GM10266 (cell line): ENCODE measurements around the gene PMEL.
"Not testable (repeated sequence)": the region's sequence is repeated elsewhere in the genome, so short reads cannot be mapped to it uniquely, and the experiment has no call there.

Experiments used
- DNase-seq: peaks from one replicate; pipeline ENCODE4 v3.0.0; 2012; ENCODE audit errors: extremely low spot score
- TF ChIP-seq, protein P1 (sequence below): IDR thresholded peaks from 2 replicates; pipeline ENCODE4 v1.5.1; 2012; ENCODE audit warnings: mild to moderate bottlenecking, low read depth; ENCODE audit not compliant: control insufficient read depth, insufficient read depth; ENCODE audit errors: missing control alignments

Gene PMEL

DNA sequence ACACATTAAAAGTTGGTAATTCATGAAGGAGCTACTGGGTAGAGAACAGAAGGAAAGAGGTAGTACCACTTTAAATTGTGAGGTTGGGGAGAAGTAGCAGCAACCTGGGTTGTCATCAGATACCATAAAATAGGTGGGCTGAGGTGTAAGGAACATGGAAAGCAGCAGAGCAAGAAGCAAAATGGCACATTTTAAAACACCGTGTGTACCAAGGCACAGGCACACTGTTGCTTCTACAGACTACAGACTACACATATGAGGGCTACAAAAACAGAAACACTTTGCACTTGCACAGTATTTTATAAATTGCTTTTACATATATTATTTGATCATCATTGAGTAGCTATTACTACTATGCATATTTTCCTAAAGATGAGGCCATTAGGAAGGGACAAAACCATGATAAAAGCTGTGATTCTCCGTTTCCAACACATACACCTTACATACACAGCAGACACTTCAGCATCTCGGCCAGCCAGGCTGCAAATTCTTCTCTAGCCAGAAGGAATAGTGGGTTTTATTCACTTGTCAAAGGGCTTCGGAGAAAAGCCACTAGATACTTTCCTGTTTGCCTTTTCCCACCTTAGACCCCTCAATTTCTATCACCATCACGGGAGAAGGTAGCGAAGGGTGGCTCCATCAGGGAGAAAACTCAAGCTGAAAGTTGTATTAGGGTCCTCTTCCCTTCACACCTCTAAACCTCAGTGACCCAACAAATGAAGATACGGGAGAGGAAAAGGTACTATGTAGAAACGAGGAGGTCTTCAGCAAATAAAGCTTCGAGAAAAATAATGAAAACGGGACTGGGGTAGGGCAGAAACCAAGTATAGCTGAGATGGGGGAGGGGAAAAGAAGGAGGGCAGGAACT, 39.7 kb downstream of the PMEL start:
- no peak for DNase-seq
- TF ChIP-seq, protein P1, sequence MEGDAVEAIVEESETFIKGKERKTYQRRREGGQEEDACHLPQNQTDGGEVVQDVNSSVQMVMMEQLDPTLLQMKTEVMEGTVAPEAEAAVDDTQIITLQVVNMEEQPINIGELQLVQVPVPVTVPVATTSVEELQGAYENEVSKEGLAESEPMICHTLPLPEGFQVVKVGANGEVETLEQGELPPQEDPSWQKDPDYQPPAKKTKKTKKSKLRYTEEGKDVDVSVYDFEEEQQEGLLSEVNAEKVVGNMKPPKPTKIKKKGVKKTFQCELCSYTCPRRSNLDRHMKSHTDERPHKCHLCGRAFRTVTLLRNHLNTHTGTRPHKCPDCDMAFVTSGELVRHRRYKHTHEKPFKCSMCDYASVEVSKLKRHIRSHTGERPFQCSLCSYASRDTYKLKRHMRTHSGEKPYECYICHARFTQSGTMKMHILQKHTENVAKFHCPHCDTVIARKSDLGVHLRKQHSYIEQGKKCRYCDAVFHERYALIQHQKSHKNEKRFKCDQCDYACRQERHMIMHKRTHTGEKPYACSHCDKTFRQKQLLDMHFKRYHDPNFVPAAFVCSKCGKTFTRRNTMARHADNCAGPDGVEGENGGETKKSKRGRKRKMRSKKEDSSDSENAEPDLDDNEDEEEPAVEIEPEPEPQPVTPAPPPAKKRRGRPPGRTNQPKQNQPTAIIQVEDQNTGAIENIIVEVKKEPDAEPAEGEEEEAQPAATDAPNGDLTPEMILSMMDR: no peak

GRCh38 chr12:55925371-55925770, 40.5 kb downstream of the PMEL start:
- TF ChIP-seq, protein P1: no peak
- no peak for DNase-seq

- not testable (repeated sequence) for DNase-seq
Observed at GRCh38 chr12:55923648-55924047, 42.2 kb downstream of the PMEL start.

GRCh38 chr12:55922126-55922525, 43.7 kb downstream of the PMEL start:
- DNase-seq: no peak
- TF ChIP-seq, protein P1: no peak

DNA sequence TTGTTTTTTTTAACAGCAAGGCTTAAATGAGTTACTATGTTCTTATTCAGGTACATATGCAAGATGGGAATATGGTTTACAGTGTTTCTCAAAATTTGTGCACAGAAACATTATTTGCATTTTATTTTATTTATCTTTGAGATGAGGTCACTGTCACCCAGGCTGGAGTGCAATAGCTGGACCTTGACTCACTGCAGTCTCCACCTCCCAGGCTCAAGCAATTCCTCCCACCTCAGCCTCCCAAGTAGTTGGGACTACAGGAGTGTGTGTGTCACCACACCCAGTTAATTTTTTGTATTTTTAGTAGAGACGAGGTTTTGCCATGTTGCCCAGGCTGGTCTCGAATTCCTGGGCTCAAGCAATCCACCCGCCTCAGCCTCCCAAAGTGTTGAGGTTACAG, 46.8 kb downstream of the PMEL start:
- DNase-seq: not testable (repeated sequence)

DNA sequence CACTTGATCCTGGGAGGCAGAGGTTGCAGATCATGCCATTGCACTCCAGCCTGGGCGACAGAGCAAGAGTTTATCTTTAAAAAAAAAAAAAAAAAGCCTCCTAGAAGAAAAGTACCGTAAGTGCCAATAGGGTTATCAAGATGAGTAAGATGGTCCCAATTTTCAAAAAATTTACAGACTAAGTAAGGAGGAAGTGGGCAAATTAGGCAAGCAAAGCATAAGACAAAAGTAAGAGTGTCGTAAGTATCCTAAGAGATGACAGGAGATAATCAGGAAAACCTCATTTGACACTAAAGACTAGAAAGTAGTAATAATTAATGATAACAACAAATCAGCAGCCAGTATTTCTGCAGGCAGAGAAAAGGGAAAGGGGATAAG, 50.4 kb downstream of the PMEL start:
- TF ChIP-seq, protein P1: no peak
- DNase-seq: no peak

DNA sequence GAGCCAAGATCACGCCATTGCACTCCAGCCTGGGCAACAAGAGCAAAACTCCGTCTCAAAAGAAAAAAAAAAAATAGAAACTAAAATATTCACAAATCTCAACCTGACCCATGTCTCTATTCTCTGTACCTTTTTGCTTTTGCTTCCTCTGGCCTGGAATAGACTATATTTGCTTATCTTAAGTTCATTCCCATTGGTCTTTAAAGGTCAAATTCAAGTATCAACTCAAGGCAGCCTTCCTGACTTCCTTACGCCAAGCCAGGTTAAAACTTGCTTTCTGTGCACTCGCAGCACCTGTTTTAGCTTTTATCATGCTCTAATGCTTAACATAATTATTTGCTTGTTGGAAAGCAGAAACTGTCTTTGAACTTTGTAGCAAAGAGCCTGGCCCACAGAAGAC, 52.9 kb downstream of the PMEL start:
- TF ChIP-seq, protein P1: no peak
- DNase-seq: no peak

- TF ChIP-seq, protein P1: no peak
- no peak for DNase-seq
Observed at GRCh38 chr12:55909513-55909884, 56.3 kb downstream of the PMEL start.
